DMS 273 (cell line): ENCODE measurements around the gene PAQR5.
"Not testable (repeated sequence)": the region's sequence is repeated elsewhere in the genome, so short reads cannot be mapped to it uniquely, and the experiment has no call there.

Experiments
- DNase-seq: peaks from one replicate; lab custom pipeline; 2025; ENCODE audit not compliant: unreplicated experiment; lab: John Stamatoyannopoulos, UW

Gene PAQR5

GRCh38 chr15:69292826-69293420, 5.8 kb upstream of the PAQR5 start:
- DNase-seq = no peak

- DNase-seq = no peak
These were observed 4.7 kb upstream of the PAQR5 start for GRCh38 chr15:69293741-69294615.

GRCh38 chr15:69296606-69297005, 2.1 kb upstream of the PAQR5 start:
- DNase-seq = no peak

GRCh38 chr15:69297642-69298353, 914 bp upstream of the PAQR5 start:
- DNase-seq = no peak

- no peak for DNase-seq
These were observed 387 bp upstream of the PAQR5 start for GRCh38 chr15:69298354-69298696.

DNA sequence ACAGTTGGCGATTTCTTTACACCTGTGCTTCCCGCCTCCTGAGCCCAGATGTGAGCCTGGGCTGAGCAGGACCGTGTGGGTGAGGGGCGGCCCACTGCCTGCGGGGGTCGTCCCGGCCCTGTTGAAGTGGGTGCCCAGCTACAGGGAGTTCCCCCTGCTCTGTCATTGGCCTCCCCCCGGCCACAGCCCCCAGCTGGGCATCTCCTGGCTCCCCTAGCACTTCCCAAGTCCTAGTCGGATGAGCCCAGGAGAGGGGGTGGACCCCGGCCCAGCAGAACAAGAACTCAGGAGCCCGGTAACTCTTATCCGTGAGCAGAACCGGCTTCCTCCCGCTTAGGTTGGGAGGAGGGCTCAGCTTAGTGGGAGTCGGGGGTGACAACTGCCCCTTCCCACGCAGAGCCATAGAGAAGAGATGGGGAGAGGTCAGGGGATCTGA, 757 bp downstream of the PAQR5 start:
- DNase-seq = no peak

- DNase-seq = no peak
These were observed 1.4 kb downstream of the PAQR5 start for GRCh38 chr15:69299943-69300588.

GRCh38 chr15:69301101-69301500, 2.4 kb downstream of the PAQR5 start:
- not testable (repeated sequence) for DNase-seq

DNA sequence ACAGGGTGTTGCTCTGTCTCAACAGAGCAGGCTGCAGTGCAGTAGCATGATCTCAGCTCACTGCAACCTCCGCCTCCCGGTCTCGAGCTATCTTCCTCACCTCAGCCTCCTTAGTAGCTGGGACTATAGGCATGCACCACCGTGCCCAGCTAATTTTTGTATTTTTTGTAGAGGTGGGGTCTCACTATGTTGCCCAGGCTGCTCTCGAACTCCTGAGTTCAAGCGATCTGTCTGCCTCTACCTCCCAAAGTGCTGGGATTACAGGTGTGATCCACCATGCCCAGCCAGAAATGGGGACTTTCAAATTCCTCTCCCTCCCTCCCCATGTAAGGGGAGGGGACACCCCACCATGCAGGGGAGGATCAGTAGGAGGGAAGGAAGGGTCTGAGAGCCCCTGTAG, 3.4 kb downstream of the PAQR5 start:
- DNase-seq = not testable (repeated sequence)

- no peak for DNase-seq
These were observed 4.2 kb downstream of the PAQR5 start for GRCh38 chr15:69302929-69303328.

GRCh38 chr15:69303337-69304181, 4.8 kb downstream of the PAQR5 start:
- peak; percentile 14 for DNase-seq

- no peak for DNase-seq
These were observed 5.5 kb downstream of the PAQR5 start for GRCh38 chr15:69304182-69304545.

GRCh38 chr15:69305204-69305931, 6.7 kb downstream of the PAQR5 start:
- DNase-seq = no peak

DNA sequence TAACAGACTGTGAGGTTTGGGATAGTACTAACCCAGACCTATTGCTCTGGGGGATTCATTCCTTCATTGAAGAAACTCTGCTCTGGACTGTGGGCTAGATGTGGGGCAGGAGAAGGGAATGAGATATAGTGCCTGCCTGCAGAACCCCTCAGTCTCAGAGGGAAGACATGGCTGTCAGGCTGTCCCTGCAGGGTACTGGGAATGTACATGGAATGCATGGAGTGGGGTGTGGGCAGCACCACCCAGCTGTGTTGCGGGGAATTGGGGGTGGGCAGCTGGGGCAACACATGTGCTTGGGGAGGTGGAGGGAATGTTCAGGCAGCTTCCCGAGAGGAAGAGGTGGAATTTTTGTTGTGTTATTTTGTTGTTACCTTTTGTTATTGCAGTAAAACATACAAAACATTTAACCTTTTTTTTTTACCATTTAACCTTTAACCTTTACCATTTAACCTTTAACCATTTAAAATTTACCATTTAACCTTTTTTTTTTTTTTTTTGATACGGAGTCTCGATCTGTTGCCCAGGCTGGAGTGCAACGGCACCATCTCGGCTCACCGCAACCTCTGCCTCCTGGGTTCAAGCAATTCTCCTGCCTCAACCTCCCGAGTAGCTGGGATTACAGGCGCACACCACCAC, 7.3 kb downstream of the PAQR5 start:
- no peak for DNase-seq

GRCh38 chr15:69307939-69308338, 9.2 kb downstream of the PAQR5 start:
- no peak for DNase-seq

DNA sequence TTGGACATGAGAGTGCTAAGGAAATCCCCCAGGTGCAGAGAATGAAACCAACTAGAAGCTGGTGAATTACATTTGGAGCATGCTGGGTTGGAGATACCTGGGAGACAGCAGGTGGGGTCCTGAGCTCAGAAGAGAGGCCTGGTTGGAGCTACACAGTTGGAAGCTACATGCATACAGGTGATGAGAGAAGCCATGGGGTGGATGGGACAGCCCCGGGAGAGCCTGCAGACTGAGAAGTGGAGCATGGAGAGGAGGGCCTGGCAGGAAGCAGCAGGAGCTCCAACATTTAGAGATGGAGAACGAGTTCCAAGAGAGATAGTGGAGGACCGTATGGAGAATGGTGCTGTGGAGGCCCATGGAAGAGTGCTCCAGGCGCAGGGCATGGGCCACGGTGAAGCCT, 10.2 kb downstream of the PAQR5 start:
- no peak for DNase-seq

- no peak for DNase-seq
These were observed 12.6 kb downstream of the PAQR5 start for GRCh38 chr15:69311319-69311721.

DNA sequence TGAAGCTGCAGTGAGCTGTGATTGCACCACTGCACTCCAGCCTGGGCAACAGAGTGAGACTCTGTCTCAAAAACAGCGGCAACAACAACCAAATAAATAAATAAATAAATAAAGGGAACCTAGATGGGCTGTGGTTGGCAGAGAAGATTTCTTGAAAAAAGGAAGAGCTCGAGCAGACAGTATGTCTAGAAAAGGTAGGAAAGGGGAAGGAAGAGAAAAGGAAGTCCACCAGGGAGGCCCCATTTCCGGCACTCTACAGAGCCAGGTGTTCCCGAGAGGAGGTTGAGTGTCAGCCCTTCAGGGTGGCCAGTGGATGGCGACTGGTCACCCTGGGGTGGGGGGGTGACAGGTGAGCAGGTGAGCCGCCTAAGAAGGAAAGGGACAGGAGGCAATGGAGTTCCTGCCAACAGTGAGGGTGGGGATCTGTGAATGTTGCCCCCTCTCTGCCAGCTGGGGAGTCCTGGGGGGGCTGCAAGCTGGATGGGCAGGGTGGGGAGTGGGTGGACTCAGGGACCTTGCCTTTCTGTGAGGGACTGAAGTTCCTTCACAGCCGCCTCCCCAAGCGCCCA, 14.8 kb downstream of the PAQR5 start:
- no peak for DNase-seq

- DNase-seq = no peak
These were observed 15.4 kb downstream of the PAQR5 start for GRCh38 chr15:69314131-69314530.
